ENCODE measurements around the gene BNC2. TPM values are rescaled to one million over a fixed set of nuclear protein-coding genes. Genes with fewer than 3 reads are reported as not detected.

Gene BNC2
- total and polyA plus RNA-seq, 2 of the 13 experiments (the other 11 are each of a cell fraction or from before 2014, with no cell fraction given): not detected

DNA sequence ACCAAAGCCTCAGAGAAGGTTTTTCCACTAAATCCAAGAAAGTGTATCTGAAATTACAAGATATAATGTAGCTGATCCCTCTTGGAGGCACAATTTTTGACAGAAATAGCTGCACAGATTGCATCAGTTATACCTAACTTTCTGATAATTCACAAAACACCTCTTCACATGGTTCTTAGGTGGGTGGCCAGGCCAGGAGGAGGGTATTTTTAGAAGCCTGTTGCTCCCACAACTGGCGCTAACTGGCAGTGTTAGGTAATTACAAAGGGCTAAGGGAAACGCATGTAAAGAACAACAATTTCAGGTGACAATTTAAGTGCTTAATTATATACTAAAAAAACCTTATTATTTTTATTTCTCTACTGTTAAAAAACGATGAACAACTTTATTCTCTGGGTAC, 247.9 kb downstream of the BNC2 start:
- Histone ChIP-seq H3K4me1 (ENCODE audit: insufficient read depth, low read length) (no peaks in the 10 kb centered on the region), H3K36me3 (replicated peaks in 1 of 2; ENCODE audit: control insufficient read depth in 1 of 2, insufficient read depth in 2 of 2, low read length in 2 of 2) (no peaks in the 10 kb centered on the region), H3K9me3 (ENCODE audit: low read length) (no peaks in the 10 kb centered on the region), H2AFZ (ENCODE audit: low read length) (no peak overlapping the region), H3K27ac (ENCODE audit: extremely low read length, insufficient read depth, low read length) (no peak overlapping the region), H3K9ac (ENCODE audit: insufficient read depth, low read depth, low read length) (no peak overlapping the region), H3K79me2 (ENCODE audit: insufficient read depth, low read length) (no peaks in the 10 kb centered on the region), H3K4me3 (replicated peaks in 1 of 3; ENCODE audit: insufficient read depth in 1 of 3, low read depth in 2 of 3, low read length in 3 of 3) (no peak overlapping the region), H3K27me3 (ENCODE audit: control insufficient read depth in 1 of 2, insufficient read depth in 2 of 2, low read length in 2 of 2) (peaks cover 0 to 20% of the 10 kb centered on the region in 2 experiments; a peak in 3 of 5 replicates), H3K4me2 (ENCODE audit: low read depth, low read length) (no peak overlapping the region), H4K20me1 (ENCODE audit: insufficient read depth, low read length) (no peaks in the 10 kb centered on the region)
- ATAC-seq (no peak), FAIRE-seq (no peak), DNase-seq (ENCODE audit: low spot score) (no peak)
- BruUV-seq (replicated peaks): no TSS peak
- ChIA-PET CTCF (ENCODE audit: low intra/inter-chr PET ratio, low total read pairs) (no interaction called here), POLR2A (no interaction called here)
- TF ChIP-seq, protein P1, sequence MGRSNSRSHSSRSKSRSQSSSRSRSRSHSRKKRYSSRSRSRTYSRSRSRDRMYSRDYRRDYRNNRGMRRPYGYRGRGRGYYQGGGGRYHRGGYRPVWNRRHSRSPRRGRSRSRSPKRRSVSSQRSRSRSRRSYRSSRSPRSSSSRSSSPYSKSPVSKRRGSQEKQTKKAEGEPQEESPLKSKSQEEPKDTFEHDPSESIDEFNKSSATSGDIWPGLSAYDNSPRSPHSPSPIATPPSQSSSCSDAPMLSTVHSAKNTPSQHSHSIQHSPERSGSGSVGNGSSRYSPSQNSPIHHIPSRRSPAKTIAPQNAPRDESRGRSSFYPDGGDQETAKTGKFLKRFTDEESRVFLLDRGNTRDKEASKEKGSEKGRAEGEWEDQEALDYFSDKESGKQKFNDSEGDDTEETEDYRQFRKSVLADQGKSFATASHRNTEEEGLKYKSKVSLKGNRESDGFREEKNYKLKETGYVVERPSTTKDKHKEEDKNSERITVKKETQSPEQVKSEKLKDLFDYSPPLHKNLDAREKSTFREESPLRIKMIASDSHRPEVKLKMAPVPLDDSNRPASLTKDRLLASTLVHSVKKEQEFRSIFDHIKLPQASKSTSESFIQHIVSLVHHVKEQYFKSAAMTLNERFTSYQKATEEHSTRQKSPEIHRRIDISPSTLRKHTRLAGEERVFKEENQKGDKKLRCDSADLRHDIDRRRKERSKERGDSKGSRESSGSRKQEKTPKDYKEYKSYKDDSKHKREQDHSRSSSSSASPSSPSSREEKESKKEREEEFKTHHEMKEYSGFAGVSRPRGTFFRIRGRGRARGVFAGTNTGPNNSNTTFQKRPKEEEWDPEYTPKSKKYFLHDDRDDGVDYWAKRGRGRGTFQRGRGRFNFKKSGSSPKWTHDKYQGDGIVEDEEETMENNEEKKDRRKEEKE (IDR thresholded peaks at IDR 0.05): no peak
- TF ChIP-seq ZNF17 (CRISPR knock-in tag; IDR thresholded peaks at IDR 0.05): no peak
- no peak for TF ChIP-seq DNMT1 (CRISPR knock-in tag; IDR thresholded peaks at IDR 0.05)
- TF ChIP-seq, protein P2, sequence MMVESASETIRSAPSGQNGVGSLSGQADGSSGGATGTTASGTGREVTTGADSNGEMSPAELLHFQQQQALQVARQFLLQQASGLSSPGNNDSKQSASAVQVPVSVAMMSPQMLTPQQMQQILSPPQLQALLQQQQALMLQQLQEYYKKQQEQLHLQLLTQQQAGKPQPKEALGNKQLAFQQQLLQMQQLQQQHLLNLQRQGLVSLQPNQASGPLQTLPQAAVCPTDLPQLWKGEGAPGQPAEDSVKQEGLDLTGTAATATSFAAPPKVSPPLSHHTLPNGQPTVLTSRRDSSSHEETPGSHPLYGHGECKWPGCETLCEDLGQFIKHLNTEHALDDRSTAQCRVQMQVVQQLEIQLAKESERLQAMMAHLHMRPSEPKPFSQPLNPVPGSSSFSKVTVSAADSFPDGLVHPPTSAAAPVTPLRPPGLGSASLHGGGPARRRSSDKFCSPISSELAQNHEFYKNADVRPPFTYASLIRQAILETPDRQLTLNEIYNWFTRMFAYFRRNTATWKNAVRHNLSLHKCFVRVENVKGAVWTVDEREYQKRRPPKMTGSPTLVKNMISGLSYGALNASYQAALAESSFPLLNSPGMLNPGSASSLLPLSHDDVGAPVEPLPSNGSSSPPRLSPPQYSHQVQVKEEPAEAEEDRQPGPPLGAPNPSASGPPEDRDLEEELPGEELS (CRISPR knock-in tag; IDR thresholded peaks at IDR 0.05): no peak
- TF ChIP-seq, protein P3, sequence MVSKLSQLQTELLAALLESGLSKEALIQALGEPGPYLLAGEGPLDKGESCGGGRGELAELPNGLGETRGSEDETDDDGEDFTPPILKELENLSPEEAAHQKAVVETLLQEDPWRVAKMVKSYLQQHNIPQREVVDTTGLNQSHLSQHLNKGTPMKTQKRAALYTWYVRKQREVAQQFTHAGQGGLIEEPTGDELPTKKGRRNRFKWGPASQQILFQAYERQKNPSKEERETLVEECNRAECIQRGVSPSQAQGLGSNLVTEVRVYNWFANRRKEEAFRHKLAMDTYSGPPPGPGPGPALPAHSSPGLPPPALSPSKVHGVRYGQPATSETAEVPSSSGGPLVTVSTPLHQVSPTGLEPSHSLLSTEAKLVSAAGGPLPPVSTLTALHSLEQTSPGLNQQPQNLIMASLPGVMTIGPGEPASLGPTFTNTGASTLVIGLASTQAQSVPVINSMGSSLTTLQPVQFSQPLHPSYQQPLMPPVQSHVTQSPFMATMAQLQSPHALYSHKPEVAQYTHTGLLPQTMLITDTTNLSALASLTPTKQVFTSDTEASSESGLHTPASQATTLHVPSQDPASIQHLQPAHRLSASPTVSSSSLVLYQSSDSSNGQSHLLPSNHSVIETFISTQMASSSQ (IDR thresholded peaks at IDR 0.05; ENCODE audit: low read depth): no peak
- TF ChIP-seq, protein P3 (CRISPR knock-in tag; IDR thresholded peaks at IDR 0.05; ENCODE audit: borderline replicate concordance): no peak
- no peak for TF ChIP-seq KAT7 (CRISPR knock-in tag; IDR thresholded peaks at IDR 0.05; ENCODE audit: borderline replicate concordance)
- no peak for TF ChIP-seq ZNF570 (CRISPR knock-in tag; IDR thresholded peaks at IDR 0.05; ENCODE audit: borderline replicate concordance)
- no peak for TF ChIP-seq GFI1 (CRISPR knock-in tag; IDR thresholded peaks at IDR 0.05; ENCODE audit: borderline replicate concordance)
- intact Hi-C loops (cut with micrococcal nuclease; ENCODE audit: unreplicated experiment): no loop called here
- WGBS (ENCODE audit: low lambda C conversion rate): 15% methylated on average over 3 of the region's 3 CpGs
- in situ Hi-C loops (cut with HindIII; ENCODE audit: extremely low pct_ligation_motif_present, low pct_unique_long_range_greater_than_20kb): no loop called here
